HAP-1 (cell line): ENCODE data around the gene MYCBP2.
"Not testable (repeated sequence)": the region's sequence is repeated elsewhere in the genome, so short reads cannot be mapped to it uniquely, and the experiment has no call there.

ENCODE experiments used
- DNase-seq, 2 experiments: peaks; one replicate each; pipeline ENCODE4 v3.0.0-alpha.2; 2016 to 2020; ENCODE audit warnings: low spot score in 2 of 2
- H3K27me3 ChIP-seq: fragments of 250-450 bp; sonication (Bioruptor Pico); 2 replicates; pipeline ENCODE4 v1.5.1; 2020; ENCODE audit warnings: low read depth, mild to moderate bottlenecking, moderate library complexity
- H3K36me3 ChIP-seq: fragments of 250-450 bp; sonication (Bioruptor Pico); replicated peaks from 2 replicates; pipeline ENCODE4 v1.5.1; 2020; ENCODE audit warnings: mild to moderate bottlenecking
- H3K4me1 ChIP-seq: fragments of 250-450 bp; sonication (Bioruptor Pico); 2 replicates; pipeline ENCODE4 v1.5.1; 2020; ENCODE audit warnings: mild to moderate bottlenecking
- H3K4me3 ChIP-seq: fragments of 250-450 bp; sonication (Bioruptor Pico); 2 replicates; pipeline ENCODE4 v1.5.1; 2020; ENCODE audit warnings: mild to moderate bottlenecking, moderate library complexity
- H3K9me3 ChIP-seq: fragments of 250-450 bp; sonication (Bioruptor Pico); 2 replicates; pipeline ENCODE4 v1.5.1; 2020; ENCODE audit warnings: mild to moderate bottlenecking, moderate library complexity
- in situ Hi-C: fragments of 300-500 bp; cut with MboI; formaldehyde crosslinking; loops from 3 replicates; pipeline ENCODE4 v1.14.3; 2020; ENCODE audit warnings: low sequenced_read_pairs, inconsistent platforms, mixed read lengths

MYCBP2 gene

GRCh38 chr13:77328819-77329132, 1.9 kb upstream of the MYCBP2 start:
- in situ Hi-C loops, result loop anchor here (5.0 kb wide), 1 partner anchor 149 kb away; no protein-coding TSS in a partner anchor
- Histone ChIP-seq H3K9me3 (no peaks in the 10 kb centered on the region), H3K4me3 (peak overlapping the region; percentile 62), H3K36me3 (no peaks in the 10 kb centered on the region), H3K4me1 (peaks cover 31% of the 10 kb centered on the region), H3K27me3 (no peaks in the 10 kb centered on the region)
- no peak for DNase-seq

GRCh38 chr13:77325371-77325980, 1.4 kb downstream of the MYCBP2 start:
- peaks cover 33% of the 10 kb centered on the region for H3K4me1 ChIP-seq
- peak overlapping the region; percentile 71 for H3K4me3 ChIP-seq
- DNase-seq, result no peak
- H3K9me3 ChIP-seq, result no peaks in the 10 kb centered on the region
- no peaks in the 10 kb centered on the region for H3K27me3 ChIP-seq
- no peaks in the 10 kb centered on the region for H3K36me3 ChIP-seq
- in situ Hi-C loops, result loop anchor here (5.0 kb wide), 1 partner anchor 152 kb away; no protein-coding TSS in a partner anchor

GRCh38 chr13:77323858-77324257, 3.0 kb downstream of the MYCBP2 start:
- no peaks in the 10 kb centered on the region for H3K9me3 ChIP-seq
- no peaks in the 10 kb centered on the region for H3K27me3 ChIP-seq
- H3K4me3 ChIP-seq, result no peak overlapping the region
- peaks cover 26% of the 10 kb centered on the region for H3K4me1 ChIP-seq
- in situ Hi-C loops, result no loop called here
- DNase-seq, result no peak
- no peaks in the 10 kb centered on the region for H3K36me3 ChIP-seq

GRCh38 chr13:77319536-77319935, 7.4 kb downstream of the MYCBP2 start:
- Histone ChIP-seq H3K36me3 (no peaks in the 10 kb centered on the region), H3K9me3 (no peaks in the 10 kb centered on the region), H3K4me1 (peaks cover 20% of the 10 kb centered on the region), H3K27me3 (no peaks in the 10 kb centered on the region), H3K4me3 (no peak overlapping the region)
- DNase-seq, result no peak
- in situ Hi-C loops, result no loop called here

- H3K9me3 ChIP-seq, result no peaks in the 10 kb centered on the region
- H3K4me1 ChIP-seq, result peaks cover 18% of the 10 kb centered on the region
- in situ Hi-C loops, result no loop called here
- no peaks in the 10 kb centered on the region for H3K36me3 ChIP-seq
- no peak for DNase-seq
- H3K4me3 ChIP-seq, result no peak overlapping the region
- no peaks in the 10 kb centered on the region for H3K27me3 ChIP-seq
These were observed 8.2 kb downstream of the MYCBP2 start for GRCh38 chr13:77318741-77319140.

GRCh38 chr13:77316430-77316829, 10.5 kb downstream of the MYCBP2 start:
- Histone ChIP-seq H3K4me1 (peaks cover 28% of the 10 kb centered on the region), H3K36me3 (no peaks in the 10 kb centered on the region), H3K4me3 (no peak overlapping the region), H3K27me3 (no peaks in the 10 kb centered on the region), H3K9me3 (no peaks in the 10 kb centered on the region)
- in situ Hi-C loops, result no loop called here
- DNase-seq, result no peak

- DNase-seq, H3K36me3 ChIP-seq, H3K27me3 ChIP-seq, in situ Hi-C loops, H3K4me3 ChIP-seq, H3K9me3 ChIP-seq: not testable (repeated sequence)
- H3K4me1 ChIP-seq, result peaks cover 37% of the 10 kb centered on the region
These were observed 11.4 kb downstream of the MYCBP2 start for GRCh38 chr13:77315509-77315908.

- no peak for DNase-seq
These were observed 13.0 kb downstream of the MYCBP2 start for GRCh38 chr13:77313923-77314322.

GRCh38 chr13:77312311-77312710, 14.6 kb downstream of the MYCBP2 start:
- DNase-seq, result peak in 1 of 2 experiments; percentile 91
- Histone ChIP-seq H3K4me3 (no peak overlapping the region), H3K9me3 (no peaks in the 10 kb centered on the region), H3K27me3 (no peaks in the 10 kb centered on the region), H3K4me1 (peaks cover 40% of the 10 kb centered on the region), H3K36me3 (no peaks in the 10 kb centered on the region)
- in situ Hi-C loops, result no loop called here

More at GRCh38 chr13:77313923-77314322, 13.0 kb downstream of the MYCBP2 start:
- Histone ChIP-seq H3K36me3 (no peaks in the 10 kb centered on the region), H3K4me1 (peaks cover 40% of the 10 kb centered on the region), H3K9me3 (no peaks in the 10 kb centered on the region), H3K4me3 (no peak overlapping the region), H3K27me3 (no peaks in the 10 kb centered on the region)
- in situ Hi-C loops, result no loop called here

GRCh38 chr13:77310579-77311279, 16.2 kb downstream of the MYCBP2 start:
- no peak overlapping the region for H3K4me3 ChIP-seq
- H3K27me3 ChIP-seq, result no peaks in the 10 kb centered on the region
- no peak for DNase-seq
- no peaks in the 10 kb centered on the region for H3K9me3 ChIP-seq
- in situ Hi-C loops, result no loop called here
- H3K36me3 ChIP-seq, result no peaks in the 10 kb centered on the region
- H3K4me1 ChIP-seq, result peaks cover 54% of the 10 kb centered on the region

- Histone ChIP-seq H3K27me3 (no peaks in the 10 kb centered on the region), H3K4me1 (peaks cover 56% of the 10 kb centered on the region), H3K36me3 (no peaks in the 10 kb centered on the region), H3K4me3 (no peak overlapping the region), H3K9me3 (no peaks in the 10 kb centered on the region)
- DNase-seq, result no peak
- in situ Hi-C loops, result no loop called here
These were observed 16.7 kb downstream of the MYCBP2 start for GRCh38 chr13:77310161-77310560.

GRCh38 chr13:77309254-77309653, 17.6 kb downstream of the MYCBP2 start:
- Histone ChIP-seq H3K4me1 (peaks cover 56% of the 10 kb centered on the region), H3K4me3 (no peak overlapping the region), H3K27me3 (no peaks in the 10 kb centered on the region), H3K36me3 (no peaks in the 10 kb centered on the region), H3K9me3 (no peaks in the 10 kb centered on the region)
- in situ Hi-C loops, result no loop called here
- no peak for DNase-seq

- H3K4me3 ChIP-seq, result no peak overlapping the region
- no peaks in the 10 kb centered on the region for H3K27me3 ChIP-seq
- peak in 1 of 2 experiments; percentile 81 for DNase-seq
- no peaks in the 10 kb centered on the region for H3K36me3 ChIP-seq
- H3K9me3 ChIP-seq, result no peaks in the 10 kb centered on the region
- H3K4me1 ChIP-seq, result peaks cover 54% of the 10 kb centered on the region
- in situ Hi-C loops, result no loop called here
These were observed 20.4 kb downstream of the MYCBP2 start for GRCh38 chr13:77306458-77306857.

GRCh38 chr13:77305266-77305665, 21.6 kb downstream of the MYCBP2 start:
- no peak for DNase-seq
- Histone ChIP-seq H3K9me3 (no peaks in the 10 kb centered on the region), H3K27me3 (no peaks in the 10 kb centered on the region), H3K4me1 (peaks cover 50% of the 10 kb centered on the region), H3K36me3 (no peaks in the 10 kb centered on the region), H3K4me3 (no peak overlapping the region)
- in situ Hi-C loops, result no loop called here
